T-cell (primary cell): ENCODE results near the gene PLCXD3. TPM values are rescaled to one million over a fixed set of nuclear protein-coding genes. Genes with fewer than 3 reads are reported as not detected.

Source experiments
- ATAC-seq, 4 experiments: fragments of 200-7000 bp in 3 of 4; fragments of 150-1000 bp in 1 of 4; cut with Tn5 transposase; replicated peaks in 1 of 4; 1 replicate in 3 of 4; 2 replicates in 1 of 4; pipeline ENCODE4 v1.10.0; 2021; ENCODE audit warnings: moderate library complexity in 3 of 4, mild to moderate bottlenecking in 2 of 4, moderate number of reproducible peaks in 1 of 4
- CTCF ChIA-PET, 2 donors: fragments of 300-600 bp; sonication (Branson Sonifier 250); formaldehyde crosslinking; loops; one replicate each; lab custom pipeline; 2022; ENCODE audit warnings: antibody characterized with exemption in 2 of 2; lab: Charles Lee
- POLR2A ChIA-PET, 2 donors: fragments of 300-600 bp; sonication (Branson Sonifier 250); formaldehyde crosslinking; loops; one replicate each; lab custom pipeline; 2022; ENCODE audit warnings: antibody characterized with exemption in 2 of 2; lab: Charles Lee
- DNase-seq, 35 experiments: peaks; one replicate each; pipeline versions ENCODE4 v3.0.0 to v3.0.0-alpha.2; 2013 to 2023
- H3K27ac ChIP-seq: one replicate; pipeline ENCODE4 v1.5.1; 2013; ENCODE audit warnings: low read length
- H3K27me3 ChIP-seq, 2 experiments: replicated peaks in 1 of 2; 1 replicate in 1 of 2; 2 replicates in 1 of 2; pipeline versions ENCODE4 v1.6.1 to v1.7.0; 2013; ENCODE audit warnings: low read length in 1 of 2, mixed read lengths in 1 of 2; ENCODE audit not compliant: control insufficient read depth in 2 of 2, insufficient read depth in 2 of 2; ENCODE audit errors: extremely low read depth in 1 of 2
- H3K36me3 ChIP-seq, 2 donors: 1 replicate in 1 of 2; 2 replicates in 1 of 2; pipeline versions ENCODE4 v1.6.1 to v1.7.0; 2013; ENCODE audit warnings: low read length in 1 of 2; ENCODE audit not compliant: control insufficient read depth in 2 of 2, insufficient read depth in 1 of 2; ENCODE audit errors: extremely low read depth in 1 of 2
- H3K4me1 ChIP-seq, 2 experiments: 1 replicate in 1 of 2; 2 replicates in 1 of 2; pipeline versions ENCODE4 v1.6.1 to v1.7.0; 2013; ENCODE audit warnings: low read length in 2 of 2, mixed read lengths in 1 of 2; ENCODE audit not compliant: insufficient read depth in 2 of 2, control insufficient read depth in 1 of 2; ENCODE audit errors: extremely low read depth in 1 of 2
- H3K4me3 ChIP-seq, 2 donors: 1 replicate in 1 of 2; 2 replicates in 1 of 2; pipeline versions ENCODE4 v1.5.1 to v1.7.0; 2013; ENCODE audit warnings: mild to moderate bottlenecking in 2 of 2, low read length in 1 of 2, moderate library complexity in 1 of 2; ENCODE audit not compliant: control insufficient read depth in 1 of 2; ENCODE audit errors: extremely low read depth in 1 of 2
- H3K9me3 ChIP-seq: 2 replicates; pipeline ENCODE4 v1.7.0; 2013
- H3K27ac Mint-ChIP-seq, 2 donors: one replicate each; pipeline ENCODE4 v1.8.0; 2020 to 2021; ENCODE audit warnings: mild to moderate bottlenecking in 2 of 2, mixed read lengths in 2 of 2
- H3K27me3 Mint-ChIP-seq, 2 donors: one replicate each; pipeline ENCODE4 v1.8.0; 2021 to 2022; ENCODE audit warnings: mixed read lengths in 2 of 2
- H3K36me3 Mint-ChIP-seq: one replicate; pipeline ENCODE4 v1.8.0; 2021; ENCODE audit warnings: mixed read lengths
- H3K4me1 Mint-ChIP-seq, 3 donors: one replicate each; pipeline ENCODE4 v1.8.0; 2020 to 2022; ENCODE audit warnings: mixed read lengths in 3 of 3, mild to moderate bottlenecking in 1 of 3
- H3K4me3 Mint-ChIP-seq, 3 donors: one replicate each; pipeline ENCODE4 v1.8.0; 2020 to 2022; ENCODE audit warnings: mild to moderate bottlenecking in 3 of 3, mixed read lengths in 3 of 3, moderate library complexity in 3 of 3
- H3K9me3 Mint-ChIP-seq, 3 donors: one replicate each; pipeline ENCODE4 v1.8.0; 2020 to 2022; ENCODE audit warnings: mixed read lengths in 3 of 3
- WGBS: methylation state at CpG from one replicate; pipeline ENCODE4 v1.1.5; 2013; ENCODE audit warnings: missing lambda C conversion rate; ENCODE audit not compliant: insufficient coverage; 5-methylcytosine and 5-hydroxymethylcytosine counted together
- total RNA-seq, 35 experiments: library from RNA in 6 of 35; stranded (reverse) in 6 of 35; fragments of 120-200 nt in 1 of 35; gene quantifications; one replicate each; pipeline versions ENCODE4 v1.2.1 to v1.2.4 and lab custom pipeline; 2013 to 2026

PLCXD3 gene
- total RNA-seq = under 1 TPM in 3 of 5 donors, not detected in 2; 0.03 to 0.07 (median 0.06) TPM
- not detected for total RNA-seq (2013)
- 0 to 0.09 (median 0) reads per million in 29 experiments for total RNA-seq (lab: John Stamatoyannopoulos, UW)

- ChIA-PET POLR2A (no interaction called here), CTCF (no interaction called here)
- H3K27ac ChIP-seq = no peak within 1 kb of the TSS
- Mint-ChIP-seq H3K4me3 (no peak within 1 kb of the TSS), H3K36me3 (no peaks in the 10 kb centered on the region), H3K9me3 (peaks cover 0 to 4% (median 0%) of the 10 kb centered on the region in 3 donors), H3K27me3 (peaks cover 26 to 33% of the 10 kb centered on the region in 2 donors), H3K4me1 (peaks cover 0 to 2% (median 0%) of the 10 kb centered on the region in 3 donors), H3K27ac (no peak within 1 kb of the TSS)
- H3K4me3 ChIP-seq = no peak within 1 kb of the TSS
- ATAC-seq (no peak), DNase-seq (no peak)
- WGBS = 7% methylated on average over 39 of the region's 41 CpGs
- H3K9me3 ChIP-seq = no peaks in the 10 kb centered on the region
- H3K36me3 ChIP-seq = no peaks in the 10 kb centered on the region
- no peaks in the 10 kb centered on the region for H3K4me1 ChIP-seq
- H3K27me3 ChIP-seq = peaks cover 19 to 20% of the 10 kb centered on the region in 2 experiments
These were observed at the start of gene PLCXD3 for GRCh38 chr5:41510176-41510831. TSS of gene PLCXD3 (minus strand) at chr5:41510601. CDS start at chr5:41510526, 75 bp downstream.

- Mint-ChIP-seq H3K4me1 (no peaks in the 10 kb centered on the region), H3K27ac (no peak overlapping the region), H3K9me3 (peaks cover 4 to 15% (median 8%) of the 10 kb centered on the region in 3 donors), H3K27me3 (no peaks in the 10 kb centered on the region), H3K4me3 (no peak overlapping the region), H3K36me3 (no peaks in the 10 kb centered on the region)
- Histone ChIP-seq H3K4me1 (no peaks in the 10 kb centered on the region), H3K4me3 (no peak overlapping the region), H3K36me3 (no peaks in the 10 kb centered on the region), H3K27ac (no peak overlapping the region), H3K27me3 (no peaks in the 10 kb centered on the region), H3K9me3 (no peaks in the 10 kb centered on the region)
- DNase-seq = no peak
- ChIA-PET CTCF (no interaction called here), POLR2A (no interaction called here)
- ATAC-seq = no peak
- WGBS = no CpG with 5 or more reads among the region's 3 CpGs
These were observed 48.8 kb upstream of the PLCXD3 start for GRCh38 chr5:41559184-41559583.

- H3K4me1 ChIP-seq = no peaks in the 10 kb centered on the region
- H3K4me3 Mint-ChIP-seq = no peak overlapping the region
- ChIA-PET CTCF (no interaction called here), POLR2A (no interaction called here)
- peaks cover 5 to 9% (median 8%) of the 10 kb centered on the region in 3 donors for H3K9me3 Mint-ChIP-seq
- no peak overlapping the region for H3K27ac Mint-ChIP-seq
- H3K36me3 Mint-ChIP-seq = no peaks in the 10 kb centered on the region
- H3K4me1 Mint-ChIP-seq = no peaks in the 10 kb centered on the region
- DNase-seq (no peak), ATAC-seq (no peak)
- no peak overlapping the region for H3K27ac ChIP-seq
- WGBS = no CpG with 5 or more reads among the region's 1 CpG
- H3K9me3 ChIP-seq = no peaks in the 10 kb centered on the region
- H3K27me3 ChIP-seq = no peaks in the 10 kb centered on the region
- H3K36me3 ChIP-seq = no peaks in the 10 kb centered on the region
- no peak overlapping the region for H3K4me3 ChIP-seq
- H3K27me3 Mint-ChIP-seq = no peaks in the 10 kb centered on the region
These were observed 47.9 kb upstream of the PLCXD3 start for GRCh38 chr5:41558295-41558694.

GRCh38 chr5:41547991-41548390 lies 37.6 kb upstream of the PLCXD3 start:
- Mint-ChIP-seq H3K4me1 (no peaks in the 10 kb centered on the region), H3K4me3 (no peak overlapping the region), H3K36me3 (no peaks in the 10 kb centered on the region), H3K27ac (no peak overlapping the region), H3K9me3 (peaks cover 2 to 18% (median 16%) of the 10 kb centered on the region in 3 donors), H3K27me3 (no peaks in the 10 kb centered on the region)
- ATAC-seq (no peak), DNase-seq (no peak)
- no peaks in the 10 kb centered on the region for H3K27me3 ChIP-seq
- no peaks in the 10 kb centered on the region for H3K36me3 ChIP-seq
- POLR2A ChIA-PET = no interaction called here
- CTCF ChIA-PET = no interaction called here
- H3K4me1 ChIP-seq = no peaks in the 10 kb centered on the region
- H3K4me3 ChIP-seq = no peak overlapping the region
- no peaks in the 10 kb centered on the region for H3K9me3 ChIP-seq
- H3K27ac ChIP-seq = no peak overlapping the region
- no CpG with 5 or more reads among the region's 1 CpG for WGBS

GRCh38 chr5:41542183-41542582 lies 31.8 kb upstream of the PLCXD3 start:
- no peaks in the 10 kb centered on the region for H3K4me1 ChIP-seq
- DNase-seq (no peak), ATAC-seq (no peak)
- no peaks in the 10 kb centered on the region for H3K36me3 ChIP-seq
- ChIA-PET CTCF (no interaction called here), POLR2A (no interaction called here)
- H3K4me1 Mint-ChIP-seq = no peaks in the 10 kb centered on the region
- H3K4me3 Mint-ChIP-seq = no peak overlapping the region
- no peaks in the 10 kb centered on the region for H3K27me3 Mint-ChIP-seq
- H3K27me3 ChIP-seq = no peaks in the 10 kb centered on the region
- no peak overlapping the region for H3K4me3 ChIP-seq
- no peaks in the 10 kb centered on the region for H3K9me3 ChIP-seq
- H3K9me3 Mint-ChIP-seq = peaks cover 0 to 6% (median 5%) of the 10 kb centered on the region in 3 donors
- H3K27ac ChIP-seq = no peak overlapping the region
- H3K27ac Mint-ChIP-seq = no peak overlapping the region
- no peaks in the 10 kb centered on the region for H3K36me3 Mint-ChIP-seq

GRCh38 chr5:41539454-41539853 lies 29.1 kb upstream of the PLCXD3 start:
- H3K27ac Mint-ChIP-seq = no peak overlapping the region
- Histone ChIP-seq H3K4me1 (no peaks in the 10 kb centered on the region), H3K27me3 (no peaks in the 10 kb centered on the region), H3K9me3 (no peaks in the 10 kb centered on the region), H3K36me3 (no peaks in the 10 kb centered on the region), H3K4me3 (no peak overlapping the region), H3K27ac (no peak overlapping the region)
- no peak overlapping the region for H3K4me3 Mint-ChIP-seq
- WGBS = 89% methylated on average over 1 of the region's 2 CpGs
- ChIA-PET POLR2A (no interaction called here), CTCF (no interaction called here)
- no peaks in the 10 kb centered on the region for H3K27me3 Mint-ChIP-seq
- ATAC-seq = no peak
- peaks cover 5 to 14% (median 7%) of the 10 kb centered on the region in 3 donors for H3K9me3 Mint-ChIP-seq
- no peak for DNase-seq
- no peaks in the 10 kb centered on the region for H3K36me3 Mint-ChIP-seq
- H3K4me1 Mint-ChIP-seq = no peaks in the 10 kb centered on the region
